Spleen (tissue), 11 donors: ENCODE data around the gene SOX6. TPM values are rescaled to one million over a fixed set of nuclear protein-coding genes. Genes with fewer than 3 reads are reported as not detected.
"Not testable (repeated sequence)": the region's sequence is repeated elsewhere in the genome, so short reads cannot be mapped to it uniquely, and the experiment has no call there.

ENCODE experiments used
- DNase-seq: peaks from one replicate; pipeline ENCODE4 v3.0.0-alpha.2; 2020
- H3K27ac ChIP-seq, 8 donors: fragments of 200-600 bp; sonication (generic) in 7 of 8; 1 replicate in 4 of 8; 2 replicates in 4 of 8; pipeline versions ENCODE4 v1.5.0 to v1.8.0; 2016 to 2021; ENCODE audit warnings: inconsistent platforms in 4 of 8, mild to moderate bottlenecking in 4 of 8, moderate library complexity in 1 of 8
- H3K27me3 ChIP-seq, 7 donors: fragments of 200-600 bp; sonication (generic) in 6 of 7; replicated peaks in 1 of 7; 1 replicate in 4 of 7; 2 replicates in 3 of 7; pipeline versions ENCODE4 v1.5.0 to v1.8.0; 2016 to 2021; ENCODE audit warnings: inconsistent platforms in 3 of 7, mild to moderate bottlenecking in 1 of 7
- H3K36me3 ChIP-seq, 6 donors: fragments of 200-600 bp; sonication (generic) in 5 of 6; 1 replicate in 4 of 6; 2 replicates in 2 of 6; pipeline versions ENCODE4 v1.5.0 to v1.8.0; 2016 to 2021; ENCODE audit warnings: inconsistent platforms in 2 of 6
- H3K4me1 ChIP-seq, 6 donors: fragments of 200-600 bp; sonication (generic) in 5 of 6; 1 replicate in 3 of 6; 2 replicates in 3 of 6; pipeline versions ENCODE4 v1.5.0 to v1.8.0; 2016 to 2021; ENCODE audit warnings: inconsistent platforms in 3 of 6
- H3K4me3 ChIP-seq, 8 donors: fragments of 200-600 bp; sonication (generic) in 7 of 8; 1 replicate in 4 of 8; 2 replicates in 4 of 8; pipeline versions ENCODE4 v1.5.0 to v1.8.0; 2016 to 2021; ENCODE audit warnings: inconsistent platforms in 4 of 8, mild to moderate bottlenecking in 4 of 8, moderate library complexity in 2 of 8
- H3K9me3 ChIP-seq, 8 donors: fragments of 200-600 bp; sonication (generic) in 7 of 8; 1 replicate in 4 of 8; 2 replicates in 4 of 8; pipeline versions ENCODE4 v1.5.0 to v1.8.0; 2016 to 2021; ENCODE audit warnings: inconsistent platforms in 4 of 8
- POLR2A ChIP-seq, 3 donors: fragments of 450-650 bp; IDR thresholded peaks; one replicate each; pipeline ENCODE4 v1.5.1; 2017; ENCODE audit warnings: antibody characterized with exemption in 3 of 3, mild to moderate bottlenecking in 1 of 3
- POLR2AphosphoS5 ChIP-seq, 3 donors: sonication (generic); formaldehyde crosslinking; IDR thresholded peaks; one replicate each; pipeline ENCODE4 v1.5.1; 2017; ENCODE audit warnings: antibody characterized with exemption in 3 of 3
- WGBS, 5 donors: extraction: QIAGEN DNeasy Blood & Tissue Kit in 3 of 5; methylation state at CpG; one replicate each; pipeline versions ENCODE4 v1.1.5 to v1.1.7; 2013 to 2018; 5-methylcytosine and 5-hydroxymethylcytosine counted together
- intact Hi-C: fragments of 100-400 bp; cut with DNase I; formaldehyde crosslinking; loops from one replicate; pipeline ENCODE4 v1.15.0; 2023; ENCODE audit warnings: low total_unique reads
- polyA plus RNA-seq, 3 donors: library from polyadenylated mRNA; stranded (reverse); fragments of 200-250 nt; gene quantifications; one replicate each; pipeline ENCODE4 v1.2.1, GENCODE V29; 2013
- total RNA-seq, 7 donors: library from RNA; depleted of rRNA in 3 of 7; stranded (reverse); fragments of >200 nt in 3 of 7; fragmentation: NEBNext Ultra II Directional in 4 of 7; extraction: Animal tissue kit (Norgen Biotek cat#: 25700) in 4 of 7; gene quantifications; one replicate each; pipeline versions ENCODE4 v1.1.0 to v1.2.1, GENCODE V29; 2016 to 2021
- TF ChIP-seq, protein P1 (sequence below), 11 experiments: fragments of 200-600 bp in 7 of 11; fragments of 450-650 bp in 4 of 11; sonication (generic) in 4 of 11; IDR thresholded peaks in 8 of 11; conservative IDR thresholded peaks in 3 of 11; 1 replicate in 7 of 11; 2 replicates in 4 of 11; pipeline versions ENCODE4 v1.4.0 to v1.8.0; 2016 to 2021; ENCODE audit warnings: antibody characterized with exemption in 11 of 11, inconsistent platforms in 4 of 11, mild to moderate bottlenecking in 1 of 11
- donor health status: healthy with polysubstance abuse.
- donor health status: DM: no; HTN: no; CAD: no; lungs with moderate emphysema.
- donor health status: DM: no; HTN: no; CAD: no.
- donor health status: Bipolar disorder and iron deficiency.
- donor health status: healthy.
- donor health status: DM: no; HTN: no; CAD: no.
- donor health status: DM: yes; HTN: yes; CAD: no.

The SOX6 gene
- total and polyA plus RNA-seq, 10 donors, result 0.11 to 12.4 (median 3.7) TPM

DNA sequence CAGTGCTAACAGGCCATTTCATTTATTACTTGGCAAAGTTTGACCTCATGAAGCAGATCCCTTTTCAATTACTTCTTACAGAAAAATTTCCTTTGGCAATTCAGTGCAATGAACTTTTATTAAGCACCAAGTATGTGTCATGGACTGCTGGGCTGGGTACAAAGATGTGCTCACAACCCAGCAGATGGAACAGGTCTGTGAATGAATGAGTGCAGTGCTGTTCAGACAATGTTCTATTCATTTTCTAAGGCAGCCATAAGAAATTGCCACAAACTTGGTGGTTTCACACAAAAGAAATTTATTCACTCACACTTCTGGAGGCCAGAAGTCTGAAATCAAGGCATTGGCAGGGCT, 428.5 kb downstream of the SOX6 start:
- DNase-seq, result no peak
- Histone ChIP-seq H3K4me1 (no peaks in the 10 kb centered on the region), H3K27me3 (no peaks in the 10 kb centered on the region), H3K9me3 (peaks cover 0 to 10% (median 5%) of the 10 kb centered on the region in 8 donors), H3K4me3 (no peak overlapping the region), H3K27ac (no peak overlapping the region), H3K36me3 (no peaks in the 10 kb centered on the region)
- no peak for TF ChIP-seq POLR2A (IDR thresholded peaks at IDR 0.05)
- TF ChIP-seq, protein P1, sequence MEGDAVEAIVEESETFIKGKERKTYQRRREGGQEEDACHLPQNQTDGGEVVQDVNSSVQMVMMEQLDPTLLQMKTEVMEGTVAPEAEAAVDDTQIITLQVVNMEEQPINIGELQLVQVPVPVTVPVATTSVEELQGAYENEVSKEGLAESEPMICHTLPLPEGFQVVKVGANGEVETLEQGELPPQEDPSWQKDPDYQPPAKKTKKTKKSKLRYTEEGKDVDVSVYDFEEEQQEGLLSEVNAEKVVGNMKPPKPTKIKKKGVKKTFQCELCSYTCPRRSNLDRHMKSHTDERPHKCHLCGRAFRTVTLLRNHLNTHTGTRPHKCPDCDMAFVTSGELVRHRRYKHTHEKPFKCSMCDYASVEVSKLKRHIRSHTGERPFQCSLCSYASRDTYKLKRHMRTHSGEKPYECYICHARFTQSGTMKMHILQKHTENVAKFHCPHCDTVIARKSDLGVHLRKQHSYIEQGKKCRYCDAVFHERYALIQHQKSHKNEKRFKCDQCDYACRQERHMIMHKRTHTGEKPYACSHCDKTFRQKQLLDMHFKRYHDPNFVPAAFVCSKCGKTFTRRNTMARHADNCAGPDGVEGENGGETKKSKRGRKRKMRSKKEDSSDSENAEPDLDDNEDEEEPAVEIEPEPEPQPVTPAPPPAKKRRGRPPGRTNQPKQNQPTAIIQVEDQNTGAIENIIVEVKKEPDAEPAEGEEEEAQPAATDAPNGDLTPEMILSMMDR (IDR thresholded peaks at IDR 0.05 in 8 of 11, conservative IDR thresholded peaks at IDR 0.05 in 3 of 11), result no peak
- TF ChIP-seq POLR2AphosphoS5 (IDR thresholded peaks at IDR 0.05), result no peak
- intact Hi-C loops, result no loop called here

DNA sequence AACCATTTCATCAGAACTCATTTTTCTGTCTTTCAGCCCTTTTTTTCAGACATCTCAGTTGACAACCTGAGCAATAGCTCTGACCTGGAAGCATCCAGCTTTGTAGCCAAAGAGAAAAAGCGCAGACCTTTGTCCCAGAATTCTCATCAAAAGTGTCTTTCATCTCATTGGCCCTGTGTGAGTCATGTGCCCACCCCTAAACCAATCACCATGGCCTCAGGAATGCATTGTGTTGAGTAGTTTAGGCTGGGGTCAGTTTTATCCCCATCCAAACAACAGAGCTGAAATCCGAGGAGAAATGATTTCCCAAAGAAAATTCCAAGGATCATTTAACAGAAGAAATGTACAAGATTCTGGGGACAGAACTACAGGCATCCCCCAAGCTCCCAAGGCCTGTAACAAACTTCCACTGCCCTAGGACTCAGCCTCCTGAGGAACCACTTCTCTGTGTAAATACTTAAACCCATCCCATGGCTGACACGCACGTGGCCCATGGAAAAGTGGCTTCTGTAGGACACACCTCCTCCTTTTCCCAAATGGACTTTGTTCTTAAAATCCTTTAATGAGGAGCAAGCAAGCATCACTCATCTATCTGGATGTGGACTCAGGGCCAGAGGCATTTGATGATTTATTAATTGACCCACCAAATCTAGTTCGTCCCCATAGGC, 429.0 kb downstream of the SOX6 start:
- no peak for DNase-seq
- Histone ChIP-seq H3K9me3 (peaks cover 0 to 10% (median 5%) of the 10 kb centered on the region in 8 donors), H3K4me1 (no peaks in the 10 kb centered on the region), H3K27ac (no peak overlapping the region), H3K36me3 (no peaks in the 10 kb centered on the region), H3K27me3 (no peaks in the 10 kb centered on the region), H3K4me3 (no peak overlapping the region)
- TF ChIP-seq, protein P1 (IDR thresholded peaks at IDR 0.05 in 8 of 11, conservative IDR thresholded peaks at IDR 0.05 in 3 of 11), result no peak
- no peak for TF ChIP-seq POLR2A (IDR thresholded peaks at IDR 0.05)
- TF ChIP-seq POLR2AphosphoS5 (IDR thresholded peaks at IDR 0.05), result no peak
- intact Hi-C loops, result no loop called here
- WGBS, 5 donors, result 83 to 91% (median 84%) methylated on average over 5 of the region's 5 CpGs

DNA sequence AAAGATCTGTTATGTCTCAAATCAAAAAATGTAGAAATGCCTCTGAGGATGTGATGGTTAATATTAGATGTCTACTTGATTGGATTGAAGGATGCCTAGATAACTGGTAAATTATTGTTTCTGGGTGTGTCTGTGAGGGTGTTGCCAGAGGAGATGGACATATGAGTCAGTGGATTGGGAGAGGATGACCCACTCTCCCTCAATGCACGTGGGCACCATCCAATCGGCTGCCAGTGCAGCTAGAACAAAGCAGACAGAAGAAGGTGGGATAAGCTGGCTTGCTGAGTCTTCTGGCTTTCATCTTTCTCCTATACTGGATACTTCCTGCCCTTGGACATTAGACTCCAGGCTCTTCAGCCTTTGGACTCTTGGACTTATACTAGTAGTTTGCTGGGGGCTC, 430.3 kb downstream of the SOX6 start:
- H3K4me3 ChIP-seq, result no peak overlapping the region
- WGBS, 5 donors, result 53 to 87% (median 81%) methylated on average over 2 of the region's 2 CpGs
- intact Hi-C loops, result no loop called here
- DNase-seq, result no peak
- H3K9me3 ChIP-seq, result peaks cover 0 to 8% (median 0%) of the 10 kb centered on the region in 8 donors
- no peak for TF ChIP-seq POLR2A (IDR thresholded peaks at IDR 0.05)
- TF ChIP-seq, protein P1 (IDR thresholded peaks at IDR 0.05 in 8 of 11, conservative IDR thresholded peaks at IDR 0.05 in 3 of 11), result no peak
- no peak for TF ChIP-seq POLR2AphosphoS5 (IDR thresholded peaks at IDR 0.05)
- no peaks in the 10 kb centered on the region for H3K36me3 ChIP-seq
- H3K27ac ChIP-seq, result no peak overlapping the region
- no peaks in the 10 kb centered on the region for H3K27me3 ChIP-seq
- H3K4me1 ChIP-seq, result no peaks in the 10 kb centered on the region

DNA sequence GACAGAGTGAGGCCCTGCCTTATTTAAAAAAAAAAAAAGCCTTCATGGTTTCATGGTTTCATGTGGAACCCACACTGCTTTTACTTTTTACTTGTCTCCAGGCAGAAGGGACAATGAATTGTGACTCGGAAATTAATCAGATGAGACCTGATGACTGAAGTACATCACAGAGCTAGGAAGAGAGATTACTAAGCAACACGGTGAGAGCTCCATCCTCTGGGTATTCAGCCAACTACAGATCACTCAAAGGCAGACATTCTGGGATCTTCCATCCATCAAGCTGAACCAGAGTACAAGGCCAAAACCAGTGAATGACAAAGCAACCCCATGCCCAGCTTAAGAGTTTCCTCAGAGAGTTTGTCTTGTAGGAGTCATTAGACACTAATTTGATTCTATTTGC, 433.2 kb downstream of the SOX6 start:
- TF ChIP-seq POLR2AphosphoS5 (IDR thresholded peaks at IDR 0.05), result no peak
- TF ChIP-seq POLR2A (IDR thresholded peaks at IDR 0.05), result no peak
- TF ChIP-seq, protein P1 (IDR thresholded peaks at IDR 0.05 in 8 of 11, conservative IDR thresholded peaks at IDR 0.05 in 3 of 11), result no peak
- 66 to 75% (median 72%) methylated on average over 2 of the region's 2 CpGs for WGBS, 5 donors
- Histone ChIP-seq H3K27ac (no peak overlapping the region), H3K36me3 (no peaks in the 10 kb centered on the region), H3K4me1 (no peaks in the 10 kb centered on the region), H3K27me3 (no peaks in the 10 kb centered on the region), H3K9me3 (no peaks in the 10 kb centered on the region), H3K4me3 (no peak overlapping the region)
- no peak for DNase-seq
- intact Hi-C loops, result no loop called here

DNA sequence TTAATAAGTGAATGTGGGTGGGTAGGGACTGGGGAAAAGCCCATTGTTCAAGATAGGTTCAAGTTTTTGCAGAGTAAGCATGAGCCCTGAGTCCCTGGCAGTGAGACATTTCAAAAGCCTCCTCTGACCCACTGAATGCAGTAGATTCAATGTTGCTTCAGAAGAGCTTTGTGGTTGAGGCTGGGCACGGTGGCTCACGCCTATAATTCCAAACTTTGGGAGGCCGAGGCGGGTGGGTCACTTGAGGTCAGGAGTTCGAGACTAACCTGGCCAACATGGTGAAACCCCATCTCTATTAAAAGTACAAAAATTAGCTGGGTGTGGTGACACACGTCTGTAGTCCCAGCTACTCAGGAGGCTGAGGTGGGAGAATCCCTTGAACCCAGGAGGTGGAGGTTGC, 433.6 kb downstream of the SOX6 start:
- intact Hi-C loops, H3K4me1 ChIP-seq, H3K27me3 ChIP-seq, H3K4me3 ChIP-seq, H3K36me3 ChIP-seq, H3K27ac ChIP-seq, H3K9me3 ChIP-seq: not testable (repeated sequence)
- peak; percentile 47 for DNase-seq
- WGBS, 5 donors, result 88 to 95% (median 92%) methylated on average over 6 of the region's 6 CpGs
